ENCODE data around the gene IGHMBP2. TPM values are rescaled to one million over a fixed set of nuclear protein-coding genes. Genes with fewer than 3 reads are reported as not detected.

IGHMBP2 gene
- total RNA-seq, 5 donors from 2014 or later (not counting 1 experiment from before 2014, with no cell fraction given) = 33.5 to 59.8 (median 37.0) TPM

GRCh38 chr11:68859123-68859522 lies 44.6 kb upstream of the IGHMBP2 start:
- no peaks in the 10 kb centered on the region for H3K9me3 ChIP-seq
- POLR2A ChIA-PET = no interaction called here
- Mint-ChIP-seq H3K36me3 (peaks cover 6% of the 10 kb centered on the region), H3K9me3 (peaks cover 0 to 5% (median 0%) of the 10 kb centered on the region in 3 donors), H3K4me3 (no peak overlapping the region), H3K27ac (no peak overlapping the region), H3K27me3 (peaks cover 3 to 9% of the 10 kb centered on the region in 2 donors), H3K4me1 (peaks cover 0 to 10% (median 2%) of the 10 kb centered on the region in 3 donors)
- H3K4me1 ChIP-seq (ENCODE audit: control insufficient read depth in 1 of 2, extremely low read depth in 1 of 2, insufficient read depth in 2 of 2, low read length in 2 of 2) = peaks cover 0 to 13% of the 10 kb centered on the region in 2 experiments
- no peaks in the 10 kb centered on the region for H3K36me3 ChIP-seq (ENCODE audit: control insufficient read depth in 2 of 2, extremely low read depth in 1 of 2, insufficient read depth in 1 of 2, low read length in 1 of 2)
- no peak overlapping the region for H3K27ac ChIP-seq (ENCODE audit: low read length)
- ATAC-seq (replicated peaks in 1 of 4) = no peak
- H3K27me3 ChIP-seq (replicated peaks in 1 of 2; ENCODE audit: control insufficient read depth in 2 of 2, extremely low read depth in 1 of 2, insufficient read depth in 2 of 2, low read length in 1 of 2) = peaks cover 0 to 28% of the 10 kb centered on the region in 2 experiments
- 87% methylated on average over 5 of the region's 8 CpGs for WGBS (ENCODE audit: insufficient coverage)
- H3K4me3 ChIP-seq (ENCODE audit: control insufficient read depth in 1 of 2, extremely low read depth in 1 of 2, low read length in 1 of 2) = no peak overlapping the region
- no peak for DNase-seq
- CTCF ChIA-PET = no interaction called here

- no peaks in the 10 kb centered on the region for H3K27me3 Mint-ChIP-seq
- Histone ChIP-seq H3K4me1 (ENCODE audit: control insufficient read depth in 1 of 2, extremely low read depth in 1 of 2, insufficient read depth in 2 of 2, low read length in 2 of 2) (no peaks in the 10 kb centered on the region), H3K36me3 (ENCODE audit: control insufficient read depth in 2 of 2, extremely low read depth in 1 of 2, insufficient read depth in 1 of 2, low read length in 1 of 2) (no peaks in the 10 kb centered on the region), H3K27ac (ENCODE audit: low read length) (no peak overlapping the region), H3K4me3 (ENCODE audit: control insufficient read depth in 1 of 2, extremely low read depth in 1 of 2, low read length in 1 of 2) (no peak overlapping the region), H3K9me3 (no peaks in the 10 kb centered on the region), H3K27me3 (replicated peaks in 1 of 2; ENCODE audit: control insufficient read depth in 2 of 2, extremely low read depth in 1 of 2, insufficient read depth in 2 of 2, low read length in 1 of 2) (peaks cover 0 to 11% of the 10 kb centered on the region in 2 experiments)
- 74% methylated on average over 5 of the region's 6 CpGs for WGBS (ENCODE audit: insufficient coverage)
- ATAC-seq (replicated peaks in 1 of 4) (no peak), DNase-seq (no peak)
- no peaks in the 10 kb centered on the region for H3K4me1 Mint-ChIP-seq
- ChIA-PET POLR2A (no interaction called here), CTCF (no interaction called here)
- H3K36me3 Mint-ChIP-seq = peaks cover 6% of the 10 kb centered on the region
- H3K27ac Mint-ChIP-seq = no peak overlapping the region
- peaks cover 0 to 5% (median 0%) of the 10 kb centered on the region in 3 donors for H3K9me3 Mint-ChIP-seq
- no peak overlapping the region for H3K4me3 Mint-ChIP-seq
Measured at GRCh38 chr11:68862421-68862820, 41.3 kb upstream of the IGHMBP2 start.

GRCh38 chr11:68863553-68864265 lies 40.0 kb upstream of the IGHMBP2 start:
- no peaks in the 10 kb centered on the region for H3K4me1 ChIP-seq (ENCODE audit: control insufficient read depth in 1 of 2, extremely low read depth in 1 of 2, insufficient read depth in 2 of 2, low read length in 2 of 2)
- no peak overlapping the region for H3K27ac ChIP-seq (ENCODE audit: low read length)
- Mint-ChIP-seq H3K36me3 (peaks cover 6% of the 10 kb centered on the region), H3K4me1 (peaks cover 0 to 2% (median 0%) of the 10 kb centered on the region in 3 donors), H3K9me3 (peaks cover 0 to 5% (median 0%) of the 10 kb centered on the region in 3 donors), H3K27ac (no peak overlapping the region), H3K27me3 (peaks cover 3 to 8% of the 10 kb centered on the region in 2 donors), H3K4me3 (no peak overlapping the region)
- no peak for ATAC-seq (replicated peaks in 1 of 4)
- H3K27me3 ChIP-seq (replicated peaks in 1 of 2; ENCODE audit: control insufficient read depth in 2 of 2, extremely low read depth in 1 of 2, insufficient read depth in 2 of 2, low read length in 1 of 2) = peaks cover 0 to 12% of the 10 kb centered on the region in 2 experiments
- DNase-seq = no peak
- no peak overlapping the region for H3K4me3 ChIP-seq (ENCODE audit: control insufficient read depth in 1 of 2, extremely low read depth in 1 of 2, low read length in 1 of 2)
- ChIA-PET CTCF (no interaction called here), POLR2A (no interaction called here)
- no peaks in the 10 kb centered on the region for H3K36me3 ChIP-seq (ENCODE audit: control insufficient read depth in 2 of 2, extremely low read depth in 1 of 2, insufficient read depth in 1 of 2, low read length in 1 of 2)
- no CpG with 5 or more reads among the region's 3 CpGs for WGBS (ENCODE audit: insufficient coverage)
- no peaks in the 10 kb centered on the region for H3K9me3 ChIP-seq

GRCh38 chr11:68865241-68865640 lies 38.5 kb upstream of the IGHMBP2 start:
- peaks cover 9 to 12% (median 12%) of the 10 kb centered on the region in 3 donors for H3K4me1 Mint-ChIP-seq
- ChIA-PET CTCF (no interaction called here), POLR2A (no interaction called here)
- Histone ChIP-seq H3K4me1 (ENCODE audit: control insufficient read depth in 1 of 2, extremely low read depth in 1 of 2, insufficient read depth in 2 of 2, low read length in 2 of 2) (peaks cover 0 to 8% of the 10 kb centered on the region in 2 experiments), H3K27ac (ENCODE audit: low read length) (no peak overlapping the region), H3K9me3 (no peaks in the 10 kb centered on the region), H3K36me3 (ENCODE audit: control insufficient read depth in 2 of 2, extremely low read depth in 1 of 2, insufficient read depth in 1 of 2, low read length in 1 of 2) (no peaks in the 10 kb centered on the region), H3K4me3 (ENCODE audit: control insufficient read depth in 1 of 2, extremely low read depth in 1 of 2, low read length in 1 of 2) (no peak overlapping the region), H3K27me3 (replicated peaks in 1 of 2; ENCODE audit: control insufficient read depth in 2 of 2, extremely low read depth in 1 of 2, insufficient read depth in 2 of 2, low read length in 1 of 2) (peaks cover 0 to 24% of the 10 kb centered on the region in 2 experiments)
- WGBS (ENCODE audit: insufficient coverage) = 85% methylated on average over 10 of the region's 11 CpGs
- H3K27me3 Mint-ChIP-seq = peaks cover 11 to 23% of the 10 kb centered on the region in 2 donors
- peaks cover 6% of the 10 kb centered on the region for H3K36me3 Mint-ChIP-seq
- no peak for DNase-seq
- no peak for ATAC-seq (replicated peaks in 1 of 4)
- peaks cover 0 to 5% (median 0%) of the 10 kb centered on the region in 3 donors for H3K9me3 Mint-ChIP-seq
- H3K27ac Mint-ChIP-seq = no peak overlapping the region
- H3K4me3 Mint-ChIP-seq = no peak overlapping the region

- H3K4me1 ChIP-seq (ENCODE audit: control insufficient read depth in 1 of 2, extremely low read depth in 1 of 2, insufficient read depth in 2 of 2, low read length in 2 of 2) = peaks cover 0 to 8% of the 10 kb centered on the region in 2 experiments
- ATAC-seq (replicated peaks in 1 of 4) (no peak), DNase-seq (no peak)
- peaks cover 11 to 23% of the 10 kb centered on the region in 2 donors for H3K27me3 Mint-ChIP-seq
- H3K36me3 ChIP-seq (ENCODE audit: control insufficient read depth in 2 of 2, extremely low read depth in 1 of 2, insufficient read depth in 1 of 2, low read length in 1 of 2) = no peaks in the 10 kb centered on the region
- no peak overlapping the region for H3K27ac ChIP-seq (ENCODE audit: low read length)
- no peak overlapping the region for H3K4me3 Mint-ChIP-seq
- peaks cover 0 to 27% of the 10 kb centered on the region in 2 experiments for H3K27me3 ChIP-seq (replicated peaks in 1 of 2; ENCODE audit: control insufficient read depth in 2 of 2, extremely low read depth in 1 of 2, insufficient read depth in 2 of 2, low read length in 1 of 2)
- H3K9me3 ChIP-seq = no peaks in the 10 kb centered on the region
- CTCF ChIA-PET = interaction anchor here in 1 of 2 donors (0.7 kb wide), 1 partner anchor 254 kb away, joined by 3 read pairs; no protein-coding TSS in a partner anchor
- H3K4me3 ChIP-seq (ENCODE audit: control insufficient read depth in 1 of 2, extremely low read depth in 1 of 2, low read length in 1 of 2) = no peak overlapping the region
- 74% methylated on average over 5 of the region's 6 CpGs for WGBS (ENCODE audit: insufficient coverage)
- peaks cover 0 to 5% (median 0%) of the 10 kb centered on the region in 3 donors for H3K9me3 Mint-ChIP-seq
- POLR2A ChIA-PET = no interaction called here
- peaks cover 6% of the 10 kb centered on the region for H3K36me3 Mint-ChIP-seq
- peaks cover 11 to 14% (median 13%) of the 10 kb centered on the region in 3 donors for H3K4me1 Mint-ChIP-seq
- no peak overlapping the region for H3K27ac Mint-ChIP-seq
Measured at GRCh38 chr11:68867066-68867465, 36.6 kb upstream of the IGHMBP2 start.

- Histone ChIP-seq H3K36me3 (ENCODE audit: control insufficient read depth in 2 of 2, extremely low read depth in 1 of 2, insufficient read depth in 1 of 2, low read length in 1 of 2) (no peaks in the 10 kb centered on the region), H3K9me3 (no peaks in the 10 kb centered on the region), H3K4me3 (ENCODE audit: control insufficient read depth in 1 of 2, extremely low read depth in 1 of 2, low read length in 1 of 2) (no peak overlapping the region), H3K27me3 (replicated peaks in 1 of 2; ENCODE audit: control insufficient read depth in 2 of 2, extremely low read depth in 1 of 2, insufficient read depth in 2 of 2, low read length in 1 of 2) (peaks cover 0 to 27% of the 10 kb centered on the region in 2 experiments), H3K27ac (ENCODE audit: low read length) (no peak overlapping the region), H3K4me1 (ENCODE audit: control insufficient read depth in 1 of 2, extremely low read depth in 1 of 2, insufficient read depth in 2 of 2, low read length in 2 of 2) (peaks cover 0 to 8% of the 10 kb centered on the region in 2 experiments)
- no peak for DNase-seq
- 79% methylated on average over 13 of the region's 18 CpGs for WGBS (ENCODE audit: insufficient coverage)
- Mint-ChIP-seq H3K36me3 (peaks cover 3% of the 10 kb centered on the region), H3K4me3 (no peak overlapping the region), H3K4me1 (peaks cover 11 to 14% (median 13%) of the 10 kb centered on the region in 3 donors), H3K27ac (no peak overlapping the region), H3K27me3 (peaks cover 11 to 23% of the 10 kb centered on the region in 2 donors), H3K9me3 (peaks cover 0 to 3% (median 0%) of the 10 kb centered on the region in 3 donors)
- no peak for ATAC-seq (replicated peaks in 1 of 4)
- ChIA-PET CTCF (no interaction called here), POLR2A (no interaction called here)
Measured at GRCh38 chr11:68868221-68868835, 35.4 kb upstream of the IGHMBP2 start.

All from T-cell (primary cell).